G401 (cell line): ENCODE measurements around the gene MLH1. TPM values are rescaled to one million over a fixed set of nuclear protein-coding genes. Genes with fewer than 3 reads are reported as not detected.

ENCODE experiments used
- DNase-seq: peaks from one replicate; pipeline ENCODE4 v3.0.0-alpha.2; 2015; ENCODE audit warnings: low spot score
- in situ Hi-C: cut with HindIII; loops from 2 replicates; pipeline ENCODE4 v1.10.0; 2016; ENCODE audit warnings: low sequenced_read_pairs, mixed read lengths
- total RNA-seq: library from RNA; depleted of rRNA; stranded (reverse); fragments of >200 nt; shearing (Covaris generic); gene quantifications from 2 replicates; pipeline ENCODE4 v1.2.3, GENCODE V29; 2014; rRNA removed

MLH1 gene
- total RNA-seq, 1 experiment from 2014 or later: 84.7 TPM

DNA sequence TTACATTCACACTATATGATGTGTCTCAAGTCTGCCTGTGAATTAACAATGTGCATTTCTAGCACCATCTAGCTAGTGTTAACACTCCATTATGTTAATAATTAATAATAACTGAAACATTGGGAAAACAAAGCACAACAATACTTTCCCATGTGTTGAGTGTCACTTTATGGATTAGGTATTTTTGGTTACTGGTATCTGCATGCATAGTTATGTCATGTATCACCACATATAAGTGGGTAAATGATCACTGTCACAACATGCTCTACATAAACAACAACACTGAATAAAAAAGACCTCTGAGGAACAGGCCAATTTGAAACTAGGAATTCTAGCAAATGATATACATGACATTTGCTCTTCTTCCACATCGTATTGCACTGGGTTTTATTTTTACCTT lies 74.7 kb downstream of the MLH1 start:
- in situ Hi-C loops: no loop called here
- DNase-seq: no peak

DNA sequence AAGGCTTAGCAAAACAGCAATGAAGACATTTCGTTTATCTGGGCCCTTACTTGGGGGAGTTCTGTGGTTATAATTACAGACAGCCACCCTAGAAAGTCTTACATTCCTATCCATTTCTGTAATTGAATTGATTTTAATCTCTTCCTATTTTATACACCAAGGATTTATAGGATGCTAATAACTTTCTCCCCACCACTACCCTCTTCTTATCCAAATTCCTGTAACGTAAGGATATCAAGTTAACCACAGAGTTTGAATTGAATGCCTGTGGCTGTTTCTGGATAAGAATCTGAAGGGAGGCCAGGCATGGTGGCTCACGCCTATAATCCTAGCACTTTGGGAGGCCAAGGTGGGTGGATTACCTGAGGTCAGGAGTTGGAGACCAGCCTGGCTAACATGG lies 78.6 kb downstream of the MLH1 start:
- in situ Hi-C loops: no loop called here
- no peak for DNase-seq

DNA sequence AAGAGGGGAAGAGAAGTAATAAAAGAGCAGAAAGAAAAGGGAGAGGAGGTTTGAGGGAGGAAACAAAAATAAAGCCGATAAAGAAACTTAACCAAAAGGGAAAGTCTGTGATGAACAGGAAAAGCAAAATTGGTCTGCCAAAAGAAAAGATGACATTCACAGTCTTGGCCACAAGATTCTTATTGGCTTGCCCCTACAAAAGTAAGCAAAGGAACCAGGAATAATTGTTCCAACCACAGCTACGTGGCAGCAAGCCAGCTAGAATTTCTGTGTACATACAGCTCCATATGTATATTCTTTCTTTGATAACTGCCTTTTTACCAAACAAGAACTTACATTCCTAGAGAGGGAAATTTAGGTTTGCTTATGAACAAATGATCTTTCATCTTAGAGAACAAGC lies 79.6 kb downstream of the MLH1 start:
- DNase-seq: no peak
- in situ Hi-C loops: no loop called here

DNA sequence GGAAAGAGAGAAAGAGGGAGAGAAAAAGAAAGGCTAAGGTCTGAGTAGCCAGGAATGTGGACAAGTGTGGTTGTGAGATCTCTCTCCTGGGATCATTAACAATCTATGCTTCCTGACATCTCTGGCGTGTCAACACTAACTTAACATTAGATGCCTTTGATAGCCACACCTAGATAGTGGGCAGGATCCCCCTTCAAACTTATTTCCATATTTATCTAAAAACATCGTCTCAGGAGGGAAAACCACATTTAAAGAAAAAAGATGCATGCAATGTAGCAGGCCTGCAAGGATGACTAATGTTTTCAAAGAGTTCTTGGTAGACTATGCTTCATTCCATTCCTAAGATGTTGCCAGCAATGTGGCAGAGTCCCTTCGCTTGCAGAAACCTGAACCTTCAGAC lies 80.9 kb downstream of the MLH1 start:
- in situ Hi-C loops: no loop called here
- no peak for DNase-seq

DNA sequence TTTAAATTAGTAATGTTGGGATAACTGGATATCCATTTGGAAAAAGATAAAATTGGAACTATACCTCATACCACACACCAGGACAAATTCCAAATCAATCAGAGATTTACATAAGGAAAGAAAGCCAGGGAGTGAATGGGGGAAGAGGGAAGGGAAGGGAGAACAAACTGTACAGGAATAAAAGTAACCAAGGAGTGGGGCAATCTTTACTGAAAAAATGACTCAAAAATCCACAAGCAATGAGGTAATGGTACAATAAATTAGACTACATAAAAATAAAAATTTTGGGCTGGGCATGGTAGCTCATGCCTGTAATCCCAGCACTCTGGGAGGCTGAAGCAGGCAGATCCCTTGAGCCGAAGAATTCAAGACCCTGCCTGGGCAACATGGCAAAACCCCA lies 82.6 kb downstream of the MLH1 start:
- DNase-seq: no peak
- in situ Hi-C loops: no loop called here

DNA sequence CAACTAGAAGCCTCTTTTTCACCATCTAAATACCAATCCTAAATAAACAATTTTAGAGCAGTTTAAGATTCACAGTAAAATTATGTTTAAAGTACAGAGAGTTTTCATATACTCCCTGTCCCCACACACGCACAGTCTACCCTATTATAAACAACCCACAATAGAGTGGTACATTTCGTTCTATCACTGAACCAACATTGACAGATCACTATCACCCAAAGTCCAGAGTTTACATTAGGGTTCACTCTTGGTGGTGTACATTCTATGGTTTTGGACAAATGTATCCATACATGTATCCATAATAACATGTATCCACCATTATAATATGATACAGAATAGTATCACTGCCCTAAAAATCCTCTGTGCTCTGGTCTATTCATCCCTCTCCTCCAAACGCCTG lies 89.0 kb downstream of the MLH1 start:
- DNase-seq: no peak
- in situ Hi-C loops: no loop called here

DNA sequence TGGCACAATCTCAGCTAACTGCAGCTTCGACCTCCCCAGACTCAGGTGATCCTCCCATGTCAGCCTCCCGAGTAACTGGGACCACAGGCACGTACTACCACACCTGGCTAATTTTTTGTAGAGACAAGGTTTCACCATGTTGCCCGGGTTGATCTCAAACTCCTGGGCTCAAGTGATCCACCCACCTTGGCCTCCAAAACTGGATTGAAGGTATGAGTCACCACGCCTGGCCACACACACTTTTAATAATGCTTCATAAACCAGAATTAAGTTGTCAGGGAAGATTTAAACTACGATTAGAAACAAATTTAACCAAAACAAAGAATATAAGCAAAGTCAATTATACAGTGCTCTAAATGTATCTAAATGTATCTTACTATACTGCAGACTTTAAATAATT lies 93.6 kb downstream of the MLH1 start:
- in situ Hi-C loops: no loop called here

DNA sequence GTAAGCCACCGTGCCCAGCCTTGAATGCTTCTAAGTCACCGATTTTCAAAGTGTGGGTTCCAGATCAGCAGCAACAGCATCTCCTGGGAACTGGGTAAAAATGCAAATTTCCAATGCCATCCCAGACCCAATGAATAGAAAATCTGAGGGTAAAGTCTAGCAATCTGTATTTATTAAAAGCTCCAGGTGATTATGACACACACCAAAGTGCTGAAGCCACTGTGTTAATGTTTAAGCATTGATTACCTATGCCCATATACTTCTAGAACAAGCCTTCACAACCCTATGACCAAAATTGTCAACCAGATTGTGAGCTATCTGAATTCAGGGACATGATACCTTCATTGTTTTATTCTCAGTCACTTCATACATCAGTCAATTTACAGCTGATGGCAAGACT lies 94.6 kb downstream of the MLH1 start:
- in situ Hi-C loops: no loop called here

More for the DNA sequence above, 93.6 kb downstream of the MLH1 start:
- no peak for DNase-seq

DNA sequence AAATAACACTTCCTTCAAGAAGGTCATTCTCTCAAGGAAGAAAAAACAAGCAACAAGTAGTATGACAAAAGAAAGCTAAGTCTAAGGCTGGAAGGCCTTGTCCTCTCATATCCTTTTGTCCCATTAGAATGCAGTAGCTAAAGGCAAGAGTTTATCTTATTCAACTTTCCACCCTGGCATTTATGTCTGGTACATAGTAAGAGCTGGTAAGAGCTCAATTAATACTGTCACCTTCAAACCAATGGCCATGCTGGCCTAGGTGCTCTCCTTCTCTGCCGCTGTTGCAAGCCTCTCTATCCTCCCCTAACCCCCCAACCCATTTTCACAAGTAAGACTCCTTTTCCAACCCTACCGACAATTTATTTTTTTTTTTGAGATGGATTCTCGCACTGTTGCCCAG lies 99.2 kb downstream of the MLH1 start:
- in situ Hi-C loops: no loop called here
- no peak for DNase-seq

More for the DNA sequence above, 94.6 kb downstream of the MLH1 start:
- DNase-seq: no peak

DNA sequence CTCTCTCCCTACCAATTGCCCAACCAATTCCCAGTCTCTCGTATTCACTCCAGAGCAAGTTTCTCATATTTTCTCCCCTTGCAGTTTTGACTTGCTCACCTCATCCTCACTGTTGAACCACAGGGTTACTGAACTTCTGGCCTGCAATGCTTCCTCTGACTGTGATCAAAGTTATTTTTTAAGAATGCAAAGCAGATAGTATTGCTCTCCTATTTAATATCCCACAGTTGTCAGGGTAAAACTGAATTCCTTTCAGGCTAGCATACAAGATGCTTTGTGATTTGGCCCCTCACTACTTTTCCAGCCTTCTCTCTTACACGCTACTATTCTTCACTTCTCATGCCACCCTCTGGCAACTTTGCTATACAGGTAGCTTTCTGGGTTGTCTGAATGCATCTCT lies 100.2 kb downstream of the MLH1 start:
- in situ Hi-C loops: no loop called here
- no peak for DNase-seq

DNA sequence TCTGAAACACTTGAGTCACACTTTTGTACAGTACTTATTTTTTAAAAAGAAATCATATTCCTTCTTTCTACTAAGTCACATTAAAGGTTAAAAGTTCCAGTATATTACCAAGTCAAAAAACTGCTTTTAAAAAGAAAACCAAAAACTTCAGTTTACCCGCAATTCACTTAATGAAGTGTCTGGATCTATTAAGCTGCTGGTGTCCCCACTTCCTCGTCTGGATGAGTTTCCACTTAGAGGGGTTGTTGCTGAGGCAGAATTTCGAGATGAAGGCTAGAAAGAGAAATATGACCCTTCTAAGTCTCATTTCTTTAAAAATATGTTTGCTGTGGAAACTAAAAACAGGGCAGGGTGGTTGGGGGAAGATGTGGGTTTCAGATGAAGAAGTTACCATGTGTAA lies 101.3 kb downstream of the MLH1 start:
- in situ Hi-C loops: no loop called here
- no peak for DNase-seq

DNA sequence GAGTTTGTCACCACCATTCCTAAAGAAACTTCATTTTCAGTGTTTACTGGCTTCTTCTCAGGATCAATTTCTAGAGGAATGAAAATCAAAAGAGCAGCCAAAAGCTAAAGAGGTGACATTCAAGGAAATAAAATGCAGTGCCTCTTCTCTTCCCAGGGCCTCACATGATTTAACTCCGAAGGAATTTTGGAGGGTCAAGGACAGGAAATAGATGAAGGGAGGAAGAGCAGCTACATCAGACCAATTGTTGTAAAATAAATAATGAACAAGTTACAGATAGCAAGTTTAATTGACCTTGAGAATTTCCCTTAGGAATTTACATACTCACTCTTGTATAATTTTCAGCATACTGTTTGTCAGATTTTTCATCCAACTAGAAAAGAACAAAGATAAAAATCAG lies 103.0 kb downstream of the MLH1 start:
- in situ Hi-C loops: no loop called here
- no peak for DNase-seq

DNA sequence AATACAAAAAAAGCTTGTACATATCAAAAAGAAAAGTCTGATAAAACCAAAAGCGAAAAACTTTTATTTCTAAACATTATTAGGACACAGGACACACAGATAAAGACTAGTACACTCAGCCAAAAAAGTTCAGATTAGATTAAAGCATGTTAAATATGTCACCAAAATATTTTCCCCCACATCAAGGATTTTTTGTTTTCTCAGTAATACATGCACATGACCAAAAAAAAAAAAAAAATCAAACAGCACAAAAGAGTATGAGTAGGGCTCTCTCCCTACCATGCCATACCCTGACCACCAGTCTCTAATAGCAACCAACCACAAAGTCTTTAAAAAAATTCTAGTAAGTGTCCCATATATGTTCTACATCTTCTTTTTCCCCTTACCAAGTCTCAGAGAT lies 103.7 kb downstream of the MLH1 start:
- DNase-seq: no peak
- in situ Hi-C loops: no loop called here

DNA sequence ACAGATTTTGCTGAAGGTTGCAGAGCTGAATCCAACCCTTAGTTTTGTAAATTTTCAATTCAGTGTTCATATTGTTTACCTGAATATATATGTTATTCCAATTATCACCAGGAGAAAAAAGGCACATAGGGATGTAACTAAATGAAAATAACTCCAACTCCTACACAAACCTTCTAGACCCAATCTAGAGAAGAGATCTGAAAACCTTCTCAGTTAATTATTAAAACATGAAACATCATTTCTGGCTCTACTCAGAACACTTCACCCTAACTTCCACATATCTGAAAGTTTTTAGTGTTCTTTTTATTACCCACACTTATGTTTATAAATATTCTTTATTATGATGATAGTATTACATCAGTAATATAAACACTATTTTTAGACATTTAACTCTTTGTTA lies 104.5 kb downstream of the MLH1 start:
- in situ Hi-C loops: no loop called here
- no peak for DNase-seq

DNA sequence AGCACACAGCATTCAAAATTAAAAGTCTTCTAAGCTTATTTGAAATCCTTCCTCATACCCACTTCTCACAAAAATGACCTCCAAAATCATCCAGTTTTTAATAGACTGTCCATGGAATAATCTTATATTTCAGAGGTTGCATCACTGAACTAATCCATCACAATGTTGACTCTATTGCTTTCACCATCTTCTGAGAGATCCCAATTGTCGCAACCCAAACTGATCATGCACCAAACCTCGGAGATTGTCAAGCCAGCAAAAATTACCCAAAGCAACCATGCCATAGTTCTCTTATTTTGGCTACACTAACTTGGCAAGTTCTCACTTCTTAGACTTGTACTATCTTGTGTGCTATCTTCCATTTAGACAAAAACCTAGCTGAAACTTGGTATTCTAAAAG lies 105.6 kb downstream of the MLH1 start:
- in situ Hi-C loops: no loop called here
- DNase-seq: no peak

DNA sequence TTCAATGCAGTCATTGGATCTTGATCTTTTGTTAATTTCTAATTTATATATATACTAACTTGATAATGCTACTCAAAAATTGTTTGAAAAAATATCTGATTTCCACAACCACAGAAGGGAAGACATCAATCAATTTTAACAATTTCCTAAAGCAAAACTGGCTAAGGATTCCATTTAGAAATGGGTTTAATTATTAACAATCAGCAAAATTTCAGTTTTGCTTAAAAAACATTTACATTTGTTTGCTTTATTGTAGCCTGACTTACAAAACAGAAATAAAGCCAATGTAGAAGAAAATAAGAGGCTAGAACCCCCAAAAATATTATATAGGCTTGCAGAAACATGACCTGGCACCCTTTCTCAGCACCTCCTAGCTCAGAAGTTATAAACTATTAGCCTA lies 106.2 kb downstream of the MLH1 start:
- no peak for DNase-seq
- in situ Hi-C loops: no loop called here

DNA sequence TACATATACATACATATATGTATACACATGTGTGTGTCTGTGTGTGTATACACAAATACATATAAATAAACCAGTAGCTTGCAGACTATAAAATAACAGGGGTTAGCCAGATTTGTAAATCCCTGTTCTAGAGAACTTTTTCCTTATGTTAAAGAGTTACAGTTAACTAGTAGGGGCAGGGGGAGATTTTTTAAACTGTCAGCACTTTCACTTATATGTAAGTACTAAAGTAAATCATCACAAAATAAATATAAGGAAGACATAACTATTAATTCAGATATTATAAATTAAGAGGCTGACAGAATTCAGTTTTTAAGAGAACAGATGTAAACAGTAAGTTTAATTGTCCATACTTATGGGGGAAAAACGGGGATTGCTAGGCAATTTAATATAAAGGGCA lies 107.1 kb downstream of the MLH1 start:
- in situ Hi-C loops: no loop called here
- no peak for DNase-seq

Other genes with a start within 250 kb of the MLH1 start
- not detected in 2 replicates for gene DCLK3, start 229.0 kb upstream of the MLH1 start, total RNA-seq
- 0.18 and 0.44 TPM in 2 replicates for gene TRANK1, start 48.5 kb upstream of the MLH1 start, total RNA-seq
- gene EPM2AIP1, start 387 bp upstream of the MLH1 start, total RNA-seq: 11.4 and 14.7 TPM in 2 replicates
- 63.3 and 90.5 TPM in 2 replicates for gene LRRFIP2, start 181.1 kb downstream of the MLH1 start, total RNA-seq
- 44.2 and 51.8 TPM in 2 replicates for gene GOLGA4, start 249.8 kb downstream of the MLH1 start, total RNA-seq